ENCODE results near the gene CCDC39. TPM values are rescaled to one million over a fixed set of nuclear protein-coding genes. Genes with fewer than 3 reads are reported as not detected.

CCDC39 gene
- polyA plus RNA-seq, 1 donor (not counting 4 experiments of a cell fraction or from before 2014, with no cell fraction given) = not detected

DNA sequence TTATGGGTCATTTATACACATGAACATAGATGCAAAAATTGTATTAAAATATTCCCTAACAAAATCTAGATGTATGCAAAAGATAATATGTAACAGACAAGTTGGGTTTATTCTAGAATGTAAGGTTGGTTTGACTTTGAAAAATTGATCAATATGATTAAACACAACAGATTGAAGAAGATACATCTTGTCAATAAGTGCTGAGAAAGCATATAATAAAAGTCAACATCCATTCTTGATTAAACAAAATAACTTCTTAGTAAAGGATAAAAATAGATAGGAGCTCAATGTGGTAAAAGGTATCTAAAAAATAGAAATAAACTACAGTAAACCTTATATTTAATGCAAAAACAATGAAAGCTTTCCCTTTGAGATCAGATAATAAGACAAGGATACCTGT, 38.3 kb downstream of the CCDC39 start:
- dilution Hi-C loops (cut with MboI; ENCODE audit: extremely low pct_ligation_motif_present, low sequenced_read_pairs) = no loop called here
- H3K9ac ChIP-seq (ENCODE audit: control insufficient read depth, extremely low read depth, insufficient read depth, low read length) = no peak overlapping the region
- H3K27me3 ChIP-seq (ENCODE audit: control insufficient read depth, extremely low read depth, insufficient read depth, low read length) = no peaks in the 10 kb centered on the region
- H3K79me2 ChIP-seq (ENCODE audit: control insufficient read depth, insufficient read depth, low read length) = no peaks in the 10 kb centered on the region
- FAIRE-seq (no peak), DNase-seq (ENCODE audit: low read depth, low spot score) (no peak)
- H4K20me1 ChIP-seq (ENCODE audit: control insufficient read depth, extremely low read depth, insufficient read depth, low read length) = no peaks in the 10 kb centered on the region
- H3K9me3 ChIP-seq (ENCODE audit: control insufficient read depth, low read depth, low read length) = no peaks in the 10 kb centered on the region
- H3K27ac ChIP-seq (ENCODE audit: control insufficient read depth, insufficient read depth, low read length) = no peak overlapping the region
- no peaks in the 10 kb centered on the region for H3K4me1 ChIP-seq (ENCODE audit: control insufficient read depth, extremely low read depth, insufficient read depth, low read length)
- H3K4me2 ChIP-seq (ENCODE audit: control insufficient read depth, extremely low read depth, insufficient read depth, low read depth, low read length) = no peak overlapping the region
- TF ChIP-seq EZH2 (IDR thresholded peaks at IDR 0.05; ENCODE audit: low read length) = no peak
- TF ChIP-seq, protein P1, sequence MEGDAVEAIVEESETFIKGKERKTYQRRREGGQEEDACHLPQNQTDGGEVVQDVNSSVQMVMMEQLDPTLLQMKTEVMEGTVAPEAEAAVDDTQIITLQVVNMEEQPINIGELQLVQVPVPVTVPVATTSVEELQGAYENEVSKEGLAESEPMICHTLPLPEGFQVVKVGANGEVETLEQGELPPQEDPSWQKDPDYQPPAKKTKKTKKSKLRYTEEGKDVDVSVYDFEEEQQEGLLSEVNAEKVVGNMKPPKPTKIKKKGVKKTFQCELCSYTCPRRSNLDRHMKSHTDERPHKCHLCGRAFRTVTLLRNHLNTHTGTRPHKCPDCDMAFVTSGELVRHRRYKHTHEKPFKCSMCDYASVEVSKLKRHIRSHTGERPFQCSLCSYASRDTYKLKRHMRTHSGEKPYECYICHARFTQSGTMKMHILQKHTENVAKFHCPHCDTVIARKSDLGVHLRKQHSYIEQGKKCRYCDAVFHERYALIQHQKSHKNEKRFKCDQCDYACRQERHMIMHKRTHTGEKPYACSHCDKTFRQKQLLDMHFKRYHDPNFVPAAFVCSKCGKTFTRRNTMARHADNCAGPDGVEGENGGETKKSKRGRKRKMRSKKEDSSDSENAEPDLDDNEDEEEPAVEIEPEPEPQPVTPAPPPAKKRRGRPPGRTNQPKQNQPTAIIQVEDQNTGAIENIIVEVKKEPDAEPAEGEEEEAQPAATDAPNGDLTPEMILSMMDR (optimal IDR thresholded peaks at IDR 0.05 in 1 of 3, IDR thresholded peaks at IDR 0.05 in 1 of 3, conservative IDR thresholded peaks at IDR 0.05 in 1 of 3; ENCODE audit: extremely low read depth in 1 of 3, insufficient read depth in 2 of 3, low read length in 3 of 3) = no peak
- no peak overlapping the region for H2AFZ ChIP-seq (ENCODE audit: control insufficient read depth, low read length)
- no peaks in the 10 kb centered on the region for H3K9me1 ChIP-seq (ENCODE audit: control insufficient read depth, extremely low read depth, insufficient read depth, low read length)
- no peak overlapping the region for H3K4me3 ChIP-seq (ENCODE audit: control insufficient read depth in 2 of 3, extremely low read depth in 1 of 3, insufficient read depth in 2 of 3, low read depth in 1 of 3, low read length in 3 of 3)
- no peaks in the 10 kb centered on the region for H3K36me3 ChIP-seq (ENCODE audit: control insufficient read depth in 2 of 2, extremely low read depth in 1 of 2, insufficient read depth in 2 of 2, low read length in 2 of 2)

GRCh38 chr3:180633722-180634121, 45.6 kb downstream of the CCDC39 start:
- DNase-seq (ENCODE audit: low read depth, low spot score) = no peak
- Histone ChIP-seq H2AFZ (ENCODE audit: control insufficient read depth, low read length) (no peak overlapping the region), H3K4me3 (ENCODE audit: control insufficient read depth in 2 of 3, extremely low read depth in 1 of 3, insufficient read depth in 2 of 3, low read depth in 1 of 3, low read length in 3 of 3) (no peak overlapping the region), H3K9ac (ENCODE audit: control insufficient read depth, extremely low read depth, insufficient read depth, low read length) (no peak overlapping the region), H3K36me3 (ENCODE audit: control insufficient read depth in 2 of 2, extremely low read depth in 1 of 2, insufficient read depth in 2 of 2, low read length in 2 of 2) (no peaks in the 10 kb centered on the region), H3K27me3 (ENCODE audit: control insufficient read depth, extremely low read depth, insufficient read depth, low read length) (no peaks in the 10 kb centered on the region), H3K27ac (ENCODE audit: control insufficient read depth, insufficient read depth, low read length) (no peak overlapping the region), H3K9me1 (ENCODE audit: control insufficient read depth, extremely low read depth, insufficient read depth, low read length) (no peaks in the 10 kb centered on the region), H3K4me1 (ENCODE audit: control insufficient read depth, extremely low read depth, insufficient read depth, low read length) (peaks cover 6% of the 10 kb centered on the region), H4K20me1 (ENCODE audit: control insufficient read depth, extremely low read depth, insufficient read depth, low read length) (no peaks in the 10 kb centered on the region), H3K9me3 (ENCODE audit: control insufficient read depth, low read depth, low read length) (no peaks in the 10 kb centered on the region), H3K4me2 (ENCODE audit: control insufficient read depth, extremely low read depth, insufficient read depth, low read depth, low read length) (no peak overlapping the region), H3K79me2 (ENCODE audit: control insufficient read depth, insufficient read depth, low read length) (no peaks in the 10 kb centered on the region)
- no peak for FAIRE-seq
- dilution Hi-C loops (cut with MboI; ENCODE audit: extremely low pct_ligation_motif_present, low sequenced_read_pairs) = no loop called here
- TF ChIP-seq EZH2 (IDR thresholded peaks at IDR 0.05; ENCODE audit: low read length) = no peak
- TF ChIP-seq, protein P1 (optimal IDR thresholded peaks at IDR 0.05 in 1 of 3, IDR thresholded peaks at IDR 0.05 in 1 of 3, conservative IDR thresholded peaks at IDR 0.05 in 1 of 3; ENCODE audit: extremely low read depth in 1 of 3, insufficient read depth in 2 of 3, low read length in 3 of 3) = no peak

Data from keratinocyte (primary cell).